Measurements from ENCODE around the gene HNRNPU. TPM values are rescaled to one million over a fixed set of nuclear protein-coding genes. Genes with fewer than 3 reads are reported as not detected.

The HNRNPU gene
- total RNA-seq, 2 donors from 2014 or later = 304 to 406 TPM

GRCh38 chr1:244866355-244866754, 2.0 kb upstream of the HNRNPU start:
- Mint-ChIP-seq H3K27ac (peak overlapping the region in 1 of 2 donors; percentile 66), H3K36me3 (peaks cover 22 to 27% of the 10 kb centered on the region in 2 donors), H3K9me3 (no peaks in the 10 kb centered on the region)
- DNase-seq (ENCODE audit: low spot score in 2 of 2) (no peak), ATAC-seq (no peak)

- no peaks in the 10 kb centered on the region for H3K9me3 Mint-ChIP-seq
- no peak for DNase-seq (ENCODE audit: low spot score in 2 of 2)
- no peak for ATAC-seq
- H3K36me3 Mint-ChIP-seq = peaks cover 28 to 33% of the 10 kb centered on the region in 2 donors
- H3K27ac Mint-ChIP-seq = peak overlapping the region in 1 of 2 donors; percentile 93
Observed at GRCh38 chr1:244865820-244866219, 1.5 kb upstream of the HNRNPU start.

GRCh38 chr1:244865028-244865371, 657 bp upstream of the HNRNPU start:
- H3K36me3 Mint-ChIP-seq = peaks cover 36 to 38% of the 10 kb centered on the region in 2 donors
- no peaks in the 10 kb centered on the region for H3K9me3 Mint-ChIP-seq
- ATAC-seq (no peak), DNase-seq (ENCODE audit: low spot score in 2 of 2) (peak in 1 of 2 donors; percentile 37)
- H3K27ac Mint-ChIP-seq = peak overlapping the region; percentile 93 to 97

GRCh38 chr1:244863491-244864252, 671 bp downstream of the HNRNPU start:
- ATAC-seq (peak in 1 of 2 donors; percentile 1), DNase-seq (ENCODE audit: low spot score in 2 of 2) (peak; percentile 33 to 61)
- H3K27ac Mint-ChIP-seq = peak overlapping the region; percentile 93 to 99
- H3K9me3 Mint-ChIP-seq = no peaks in the 10 kb centered on the region
- H3K36me3 Mint-ChIP-seq = peaks cover 46 to 47% of the 10 kb centered on the region in 2 donors

- peak; percentile 67 to 77 for ATAC-seq
- Mint-ChIP-seq H3K27ac (peak overlapping the region; percentile 93 to 99), H3K36me3 (peaks cover 52 to 55% of the 10 kb centered on the region in 2 donors), H3K9me3 (no peaks in the 10 kb centered on the region)
- DNase-seq (ENCODE audit: low spot score in 2 of 2) = peak; percentile 91 to 92
Observed at GRCh38 chr1:244862699-244863490, 1.4 kb downstream of the HNRNPU start.

- H3K27ac Mint-ChIP-seq = peak overlapping the region; percentile 93 to 99
- peaks cover 57 to 61% of the 10 kb centered on the region in 2 donors for H3K36me3 Mint-ChIP-seq
- H3K9me3 Mint-ChIP-seq = no peaks in the 10 kb centered on the region
- DNase-seq (ENCODE audit: low spot score in 2 of 2) (no peak), ATAC-seq (no peak)
Observed at GRCh38 chr1:244862354-244862698, 2.0 kb downstream of the HNRNPU start.

- ATAC-seq (no peak), DNase-seq (ENCODE audit: low spot score in 2 of 2) (no peak)
- Mint-ChIP-seq H3K9me3 (no peaks in the 10 kb centered on the region), H3K27ac (peak overlapping the region; percentile 88 to 93), H3K36me3 (peaks cover 58 to 67% of the 10 kb centered on the region in 2 donors)
Observed at GRCh38 chr1:244861683-244862082, 2.7 kb downstream of the HNRNPU start.

GRCh38 chr1:244860914-244861610, 3.3 kb downstream of the HNRNPU start:
- no peak for DNase-seq (ENCODE audit: low spot score in 2 of 2)
- Mint-ChIP-seq H3K9me3 (no peaks in the 10 kb centered on the region), H3K36me3 (peaks cover 64 to 73% of the 10 kb centered on the region in 2 donors), H3K27ac (peak overlapping the region; percentile 88 to 93)
- no peak for ATAC-seq

DNA sequence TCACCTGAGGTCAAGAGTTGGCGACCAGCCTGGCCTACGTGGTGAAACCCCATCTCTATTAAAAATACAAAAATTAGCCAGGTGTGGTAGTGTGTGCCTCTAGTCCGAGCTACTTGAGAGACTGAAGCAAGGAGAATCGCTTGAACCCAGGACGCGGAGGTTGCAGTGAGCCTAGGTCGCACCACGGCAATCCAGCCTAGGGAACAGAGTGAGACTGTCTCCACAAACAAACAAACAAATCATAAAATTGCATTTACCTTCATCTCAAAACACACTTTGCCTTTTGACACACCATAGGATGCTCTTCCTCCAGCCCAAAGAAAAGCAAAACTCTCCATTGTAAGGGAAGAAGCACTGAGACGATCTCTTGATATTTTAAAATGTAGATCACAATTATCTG, 4.3 kb downstream of the HNRNPU start:
- no peaks in the 10 kb centered on the region for H3K9me3 Mint-ChIP-seq
- H3K27ac Mint-ChIP-seq = peak overlapping the region in 1 of 2 donors; percentile 88
- DNase-seq (ENCODE audit: low spot score in 2 of 2) (no peak), ATAC-seq (no peak)
- peaks cover 69 to 83% of the 10 kb centered on the region in 2 donors for H3K36me3 Mint-ChIP-seq

DNA sequence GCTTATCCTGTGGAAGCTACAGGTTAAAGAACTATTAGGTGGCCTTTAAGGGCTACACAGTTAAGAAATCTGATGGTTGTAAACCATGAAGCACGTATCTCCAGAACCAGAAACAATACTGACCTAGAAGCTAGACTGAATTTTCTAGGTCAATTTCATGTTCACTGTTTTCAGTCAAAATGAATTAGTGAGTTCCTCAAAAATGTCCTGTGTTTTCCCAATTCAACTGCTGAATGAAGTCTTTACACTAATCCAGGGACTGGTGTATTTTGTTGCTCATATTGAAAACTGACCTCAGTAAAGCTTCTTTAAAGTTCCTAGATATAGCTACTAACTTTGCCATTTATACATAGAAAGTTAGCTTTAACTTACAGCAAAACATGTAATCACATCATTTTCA, 6.0 kb downstream of the HNRNPU start:
- H3K27ac Mint-ChIP-seq = peak overlapping the region; percentile 60 to 91
- ATAC-seq (no peak), DNase-seq (ENCODE audit: low spot score in 2 of 2) (no peak)
- no peaks in the 10 kb centered on the region for H3K9me3 Mint-ChIP-seq
- peaks cover 58 to 93% of the 10 kb centered on the region in 2 donors for H3K36me3 Mint-ChIP-seq

DNA sequence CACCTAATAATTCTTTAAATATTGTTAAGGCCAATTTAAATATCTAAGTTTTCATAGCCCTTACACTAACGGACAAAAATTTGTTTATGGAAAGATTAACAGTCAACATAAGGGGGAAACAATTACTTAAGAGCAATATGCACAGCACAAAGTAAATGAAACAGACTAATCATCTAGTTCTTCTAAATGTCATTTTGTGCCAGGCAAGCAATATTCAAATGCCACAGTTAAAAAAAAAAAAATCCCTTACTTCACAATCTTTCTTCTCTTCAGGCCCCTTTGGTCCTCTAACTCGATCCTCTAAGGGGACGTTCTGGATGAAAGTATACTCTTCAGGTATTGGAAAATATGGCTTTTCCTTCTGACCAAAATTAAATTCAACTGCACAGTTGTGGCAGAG, 6.6 kb downstream of the HNRNPU start:
- peaks cover 57 to 91% of the 10 kb centered on the region in 2 donors for H3K36me3 Mint-ChIP-seq
- no peak for ATAC-seq
- H3K9me3 Mint-ChIP-seq = no peaks in the 10 kb centered on the region
- DNase-seq (ENCODE audit: low spot score in 2 of 2) = no peak
- H3K27ac Mint-ChIP-seq = peak overlapping the region; percentile 60 to 91

DNA sequence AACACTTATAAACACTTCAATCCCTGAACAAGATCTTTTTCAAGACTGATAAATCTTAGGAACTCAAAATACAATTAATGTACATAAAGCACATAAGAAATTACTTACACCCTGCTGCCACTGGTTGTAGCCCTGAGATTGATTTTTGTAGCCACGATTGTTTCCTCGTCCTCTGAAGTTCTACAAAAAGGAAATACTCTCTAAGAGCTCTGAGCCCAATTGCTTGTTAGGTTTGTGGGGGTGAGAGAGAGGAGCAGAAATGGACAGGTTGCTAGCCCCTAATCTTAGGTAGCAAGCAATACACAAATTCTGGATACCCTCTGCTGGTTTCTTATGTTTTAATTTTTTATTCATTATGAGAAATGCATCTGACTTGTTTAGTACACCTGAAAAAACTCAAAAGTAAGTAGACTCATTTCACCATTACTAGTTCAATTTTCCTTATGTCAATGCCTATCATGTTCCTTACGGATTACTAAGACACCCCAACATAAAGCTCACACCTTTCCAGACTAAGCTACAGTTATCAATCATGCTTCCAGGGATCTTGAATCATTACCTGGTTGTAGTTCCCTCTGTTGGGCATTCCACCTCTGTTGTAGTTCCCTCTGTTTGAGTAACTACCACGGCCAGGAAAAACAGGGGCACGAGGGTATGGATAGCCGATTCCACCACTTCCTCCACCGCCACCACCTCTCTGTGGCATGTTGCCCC, 9.3 kb downstream of the HNRNPU start:
- H3K27ac Mint-ChIP-seq = peak overlapping the region in 1 of 2 donors; percentile 80
- H3K36me3 Mint-ChIP-seq = peaks cover 38 to 80% of the 10 kb centered on the region in 2 donors
- ATAC-seq = no peak
- H3K9me3 Mint-ChIP-seq = no peaks in the 10 kb centered on the region
- no peak for DNase-seq (ENCODE audit: low spot score in 2 of 2)

GRCh38 chr1:244854166-244854565, 10.2 kb downstream of the HNRNPU start:
- DNase-seq (ENCODE audit: low spot score in 2 of 2) = no peak
- ATAC-seq = no peak

DNA sequence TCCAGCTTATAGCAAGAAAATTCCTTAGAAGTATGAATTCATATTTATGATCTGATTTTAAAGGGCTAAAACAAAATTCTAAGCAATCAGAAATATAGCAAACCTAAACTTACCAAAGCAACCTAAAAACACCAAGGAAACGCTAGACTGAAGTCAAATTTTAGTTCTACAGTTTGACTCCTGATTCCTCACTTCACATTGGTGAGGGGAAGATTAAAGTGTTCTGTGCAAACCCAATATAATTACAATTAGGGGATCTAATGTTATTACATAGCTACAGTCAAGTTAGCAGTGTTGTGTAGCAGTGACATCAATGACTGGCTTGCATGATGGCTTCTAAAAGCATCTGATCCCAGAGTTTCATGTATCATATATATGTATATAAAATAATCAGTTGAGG, 11.6 kb downstream of the HNRNPU start:
- DNase-seq (ENCODE audit: low spot score in 2 of 2) (no peak), ATAC-seq (no peak)
- Mint-ChIP-seq H3K9me3 (no peaks in the 10 kb centered on the region), H3K36me3 (peaks cover 37 to 76% of the 10 kb centered on the region in 2 donors), H3K27ac (peak overlapping the region; percentile 31 to 97)

More at GRCh38 chr1:244854166-244854565, 10.2 kb downstream of the HNRNPU start:
- peak overlapping the region in 1 of 2 donors; percentile 8 for H3K27ac Mint-ChIP-seq
- peaks cover 35 to 79% of the 10 kb centered on the region in 2 donors for H3K36me3 Mint-ChIP-seq
- no peaks in the 10 kb centered on the region for H3K9me3 Mint-ChIP-seq

DNA sequence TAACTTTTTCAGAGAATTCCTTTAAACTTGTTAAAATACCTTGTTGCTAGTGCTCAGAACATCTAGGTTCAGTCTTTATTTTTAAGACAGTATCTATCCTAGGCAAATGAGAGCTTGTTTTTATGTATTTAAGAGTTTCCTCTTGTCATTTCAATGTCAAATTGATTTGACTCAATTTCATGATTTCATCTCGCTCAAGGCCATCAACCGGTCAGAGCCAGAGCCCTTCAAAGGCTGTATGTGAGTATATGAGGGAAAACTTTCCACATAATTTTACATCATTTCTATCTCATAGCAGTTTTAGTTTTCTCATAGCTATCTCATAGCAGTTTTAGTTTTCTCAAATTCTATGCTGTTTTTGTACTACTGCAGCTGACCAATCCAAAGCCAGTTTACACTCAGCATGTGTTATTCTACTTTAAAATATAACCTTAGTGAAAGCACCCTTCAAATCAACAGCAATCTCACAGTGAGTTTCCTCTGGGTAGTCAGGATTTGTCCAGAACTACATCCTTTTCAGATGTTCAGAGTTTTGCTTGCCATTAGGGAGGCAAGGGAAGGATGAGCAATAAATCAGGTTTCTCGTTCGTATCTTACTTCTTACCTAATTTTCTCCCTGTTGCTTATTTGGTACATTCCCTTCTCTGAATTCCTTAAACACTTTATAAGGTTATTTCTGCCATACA, 12.7 kb downstream of the HNRNPU start:
- DNase-seq (ENCODE audit: low spot score in 2 of 2) (no peak), ATAC-seq (peak; percentile 23 to 50)
- no peaks in the 10 kb centered on the region for H3K9me3 Mint-ChIP-seq
- H3K27ac Mint-ChIP-seq = peak overlapping the region; percentile 31 to 97
- peaks cover 36 to 70% of the 10 kb centered on the region in 2 donors for H3K36me3 Mint-ChIP-seq

- H3K27ac Mint-ChIP-seq = peak overlapping the region in 1 of 2 donors; percentile 97
- ATAC-seq = no peak
- H3K9me3 Mint-ChIP-seq = no peaks in the 10 kb centered on the region
- no peak for DNase-seq (ENCODE audit: low spot score in 2 of 2)
- H3K36me3 Mint-ChIP-seq = peaks cover 36 to 70% of the 10 kb centered on the region in 2 donors
Observed at GRCh38 chr1:244850896-244851295, 13.4 kb downstream of the HNRNPU start.

All from activated naive CD4-positive, alpha-beta T cell treated with anti-CD3 and anti-CD28 coated beads, Interleukin-2, amount 50 U/mL, for 72 hours (primary cell).